SK-N-SH (cell line): ENCODE measurements around the gene AGAP1.

Experiments
- CHD2 ChIP-seq: fragments of 150-350 bp; IDR thresholded peaks from 2 replicates; pipeline ENCODE4 v1.6.1; 2018; ENCODE audit warnings: low read length; ENCODE audit not compliant: partially characterized antibody
- CTCF ChIP-seq: fragments of 200-600 bp; sonication (generic); IDR thresholded peaks from 2 replicates; pipeline ENCODE4 v1.6.1; 2017; ENCODE audit warnings: antibody characterized with exemption, mild to moderate bottlenecking, moderate library complexity
- EP300 ChIP-seq, 2 experiments: IDR thresholded peaks; 2 replicates each; pipeline versions ENCODE4 v1.4.0 to v1.6.1; 2012; ENCODE audit warnings: borderline replicate concordance in 1 of 2, low read depth in 1 of 2, low read length in 1 of 2
- EZH2phosphoT487 ChIP-seq: fragments of 200-600 bp; sonication (generic); IDR thresholded peaks from 2 replicates; pipeline ENCODE4 v1.6.1; 2017; ENCODE audit warnings: low read depth, mixed run types, mild to moderate bottlenecking, antibody characterized with exemption, moderate library complexity, borderline replicate concordance
- JUND ChIP-seq: IDR thresholded peaks from 2 replicates; pipeline ENCODE4 v1.4.0; 2012
- NFIC ChIP-seq: IDR thresholded peaks from 2 replicates; pipeline ENCODE4 v1.4.0; 2012; ENCODE audit warnings: borderline replicate concordance
- POLR2AphosphoS5 ChIP-seq: IDR thresholded peaks from 2 replicates; pipeline ENCODE4 v1.6.1; 2012; ENCODE audit warnings: low read depth, low read length
- RAD21 ChIP-seq: IDR thresholded peaks from 2 replicates; pipeline ENCODE4 v1.6.1; 2012; ENCODE audit warnings: mild to moderate bottlenecking, low read length
- REST ChIP-seq: IDR thresholded peaks from 2 replicates; pipeline ENCODE4 v1.6.1; 2012; ENCODE audit warnings: mild to moderate bottlenecking, low read depth, low read length, moderate library complexity
- TF ChIP-seq, protein P1 (sequence below): IDR thresholded peaks from 2 replicates; pipeline ENCODE4 v1.4.0; 2012; ENCODE audit warnings: low read depth, borderline replicate concordance

DNA sequence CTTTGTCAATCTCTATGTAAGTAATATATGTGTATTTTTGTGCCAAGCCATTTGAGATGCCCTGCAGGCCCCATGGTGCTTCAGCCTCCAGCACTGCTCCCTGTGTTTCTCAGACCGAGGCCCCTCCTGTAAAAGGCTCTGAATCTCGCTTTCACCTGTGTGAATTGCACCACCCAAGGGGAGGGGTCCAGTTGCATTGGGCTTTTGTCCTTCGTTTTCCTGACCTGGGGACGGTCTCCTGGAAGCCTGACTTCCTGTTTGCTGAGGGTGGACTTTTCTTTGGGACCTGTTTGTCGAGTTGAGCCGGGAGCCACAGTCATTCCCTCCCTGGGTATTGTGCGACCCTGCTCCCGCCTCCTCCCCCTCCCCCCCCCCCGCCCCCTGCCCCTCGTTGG, 48.9 kb downstream of the AGAP1 start:
- TF ChIP-seq CHD2 (no peak), CTCF (no peak), POLR2AphosphoS5 (no peak), NFIC (no peak), JUND (no peak), EP300 (IDR thresholded peaks at IDR 0.05; ENCODE audit: borderline replicate concordance in 1 of 2, low read depth in 1 of 2, low read length in 1 of 2) (no peak), EZH2phosphoT487 (no peak), REST (no peak), RAD21 (no peak)
- TF ChIP-seq, protein P1, sequence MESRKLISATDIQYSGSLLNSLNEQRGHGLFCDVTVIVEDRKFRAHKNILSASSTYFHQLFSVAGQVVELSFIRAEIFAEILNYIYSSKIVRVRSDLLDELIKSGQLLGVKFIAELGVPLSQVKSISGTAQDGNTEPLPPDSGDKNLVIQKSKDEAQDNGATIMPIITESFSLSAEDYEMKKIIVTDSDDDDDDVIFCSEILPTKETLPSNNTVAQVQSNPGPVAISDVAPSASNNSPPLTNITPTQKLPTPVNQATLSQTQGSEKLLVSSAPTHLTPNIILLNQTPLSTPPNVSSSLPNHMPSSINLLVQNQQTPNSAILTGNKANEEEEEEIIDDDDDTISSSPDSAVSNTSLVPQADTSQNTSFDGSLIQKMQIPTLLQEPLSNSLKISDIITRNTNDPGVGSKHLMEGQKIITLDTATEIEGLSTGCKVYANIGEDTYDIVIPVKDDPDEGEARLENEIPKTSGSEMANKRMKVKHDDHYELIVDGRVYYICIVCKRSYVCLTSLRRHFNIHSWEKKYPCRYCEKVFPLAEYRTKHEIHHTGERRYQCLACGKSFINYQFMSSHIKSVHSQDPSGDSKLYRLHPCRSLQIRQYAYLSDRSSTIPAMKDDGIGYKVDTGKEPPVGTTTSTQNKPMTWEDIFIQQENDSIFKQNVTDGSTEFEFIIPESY, result no peak
